ENCODE results near the gene PSMD10.

The PSMD10 gene

DNA sequence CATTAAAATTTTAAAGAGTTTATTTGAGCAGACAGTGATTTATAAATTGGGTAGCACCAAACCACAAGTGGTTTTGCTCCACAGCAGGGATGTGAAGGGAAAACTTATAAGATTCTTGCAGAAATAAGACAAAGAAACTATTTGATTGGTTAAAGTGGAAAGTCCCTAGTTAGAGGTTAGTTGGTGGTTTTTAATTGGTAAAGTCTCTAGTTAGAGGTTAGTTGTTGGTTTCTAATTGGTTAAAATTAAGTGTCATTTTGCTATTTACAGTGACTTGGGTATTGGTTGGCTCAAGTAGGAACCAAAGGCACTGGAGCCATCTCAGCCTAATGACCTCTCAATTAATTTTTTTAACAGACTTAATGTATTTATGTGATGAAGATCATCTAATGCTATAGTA is 23.2 kb upstream of the PSMD10 start:
- DNase-seq (ENCODE audit: low read depth), result no peak
- no peak overlapping the region for H3K4me3 ChIP-seq (ENCODE audit: low read depth, low read length)
- TF ChIP-seq, protein P1, sequence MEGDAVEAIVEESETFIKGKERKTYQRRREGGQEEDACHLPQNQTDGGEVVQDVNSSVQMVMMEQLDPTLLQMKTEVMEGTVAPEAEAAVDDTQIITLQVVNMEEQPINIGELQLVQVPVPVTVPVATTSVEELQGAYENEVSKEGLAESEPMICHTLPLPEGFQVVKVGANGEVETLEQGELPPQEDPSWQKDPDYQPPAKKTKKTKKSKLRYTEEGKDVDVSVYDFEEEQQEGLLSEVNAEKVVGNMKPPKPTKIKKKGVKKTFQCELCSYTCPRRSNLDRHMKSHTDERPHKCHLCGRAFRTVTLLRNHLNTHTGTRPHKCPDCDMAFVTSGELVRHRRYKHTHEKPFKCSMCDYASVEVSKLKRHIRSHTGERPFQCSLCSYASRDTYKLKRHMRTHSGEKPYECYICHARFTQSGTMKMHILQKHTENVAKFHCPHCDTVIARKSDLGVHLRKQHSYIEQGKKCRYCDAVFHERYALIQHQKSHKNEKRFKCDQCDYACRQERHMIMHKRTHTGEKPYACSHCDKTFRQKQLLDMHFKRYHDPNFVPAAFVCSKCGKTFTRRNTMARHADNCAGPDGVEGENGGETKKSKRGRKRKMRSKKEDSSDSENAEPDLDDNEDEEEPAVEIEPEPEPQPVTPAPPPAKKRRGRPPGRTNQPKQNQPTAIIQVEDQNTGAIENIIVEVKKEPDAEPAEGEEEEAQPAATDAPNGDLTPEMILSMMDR (IDR thresholded peaks at IDR 0.05; ENCODE audit: low read depth, low read length, missing control alignments), result no peak

DNA sequence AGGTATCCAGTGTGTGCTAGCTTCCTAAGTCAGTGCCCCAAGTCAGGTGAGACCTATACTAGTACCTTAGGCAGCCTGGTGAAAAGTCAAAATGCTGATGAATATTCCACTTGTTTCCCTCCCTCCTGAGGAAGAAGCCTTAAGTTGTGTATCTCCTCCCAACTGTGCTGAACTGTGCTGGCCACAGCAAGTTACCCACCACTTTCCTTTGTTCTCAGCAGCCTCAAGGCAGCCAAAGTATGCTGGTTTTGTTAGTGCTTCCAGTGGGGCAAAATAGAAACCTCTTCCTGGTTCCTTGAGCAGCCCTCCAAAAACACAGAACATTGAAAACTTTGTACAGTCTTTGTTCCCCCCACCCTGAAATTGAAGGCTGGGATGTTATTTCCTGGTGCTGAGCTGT is 14.1 kb upstream of the PSMD10 start:
- TF ChIP-seq, protein P1 (IDR thresholded peaks at IDR 0.05; ENCODE audit: low read depth, low read length, missing control alignments), result no peak
- DNase-seq (ENCODE audit: low read depth), result no peak
- H3K4me3 ChIP-seq (ENCODE audit: low read depth, low read length), result no peak overlapping the region

DNA sequence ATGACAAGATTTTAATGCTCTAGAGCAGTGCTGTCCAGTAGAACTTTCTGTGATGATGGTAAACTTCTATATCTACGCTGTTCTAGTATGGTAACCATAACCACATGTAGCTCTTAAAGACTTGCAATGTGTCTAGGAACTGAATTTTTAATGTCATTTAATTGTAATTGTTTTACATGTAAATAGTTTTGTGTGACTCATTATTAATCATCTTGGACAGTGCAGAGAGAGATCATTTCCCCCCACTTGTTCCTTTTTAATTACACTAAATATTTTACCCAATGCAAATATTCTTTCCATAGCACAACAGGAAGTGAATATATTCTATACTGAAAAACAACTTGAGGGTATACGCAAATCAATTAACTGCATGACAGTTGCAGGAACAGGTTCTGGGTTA is 6.0 kb upstream of the PSMD10 start:
- TF ChIP-seq, protein P1 (IDR thresholded peaks at IDR 0.05; ENCODE audit: low read depth, low read length, missing control alignments), result no peak
- no peak overlapping the region for H3K4me3 ChIP-seq (ENCODE audit: low read depth, low read length)
- no peak for DNase-seq (ENCODE audit: low read depth)

DNA sequence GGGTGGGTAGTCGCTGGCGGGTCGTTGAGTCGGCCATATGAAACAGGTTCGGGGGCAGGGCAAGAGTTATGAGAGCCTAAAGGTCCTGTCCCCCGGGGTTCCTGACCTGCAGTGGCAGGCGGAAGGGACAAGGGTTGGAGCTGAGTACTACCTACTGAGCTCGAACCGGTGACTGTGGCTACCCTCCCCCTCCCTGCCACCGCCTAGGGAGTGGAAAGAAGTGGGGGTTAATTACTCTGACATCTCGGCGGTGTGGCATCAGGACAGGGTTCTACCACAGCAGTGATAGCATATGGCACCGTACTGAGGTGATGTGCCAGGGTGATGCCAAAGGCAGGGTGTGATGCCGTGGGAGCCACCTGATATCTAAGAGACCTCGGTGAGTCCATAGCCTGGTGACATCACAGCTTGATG is 543 bp upstream of the PSMD10 start:
- TF ChIP-seq, protein P1 (IDR thresholded peaks at IDR 0.05; ENCODE audit: low read depth, low read length, missing control alignments), result no peak
- H3K4me3 ChIP-seq (ENCODE audit: low read depth, low read length), result peak overlapping the region; percentile 86
- no peak for DNase-seq (ENCODE audit: low read depth)

DNA sequence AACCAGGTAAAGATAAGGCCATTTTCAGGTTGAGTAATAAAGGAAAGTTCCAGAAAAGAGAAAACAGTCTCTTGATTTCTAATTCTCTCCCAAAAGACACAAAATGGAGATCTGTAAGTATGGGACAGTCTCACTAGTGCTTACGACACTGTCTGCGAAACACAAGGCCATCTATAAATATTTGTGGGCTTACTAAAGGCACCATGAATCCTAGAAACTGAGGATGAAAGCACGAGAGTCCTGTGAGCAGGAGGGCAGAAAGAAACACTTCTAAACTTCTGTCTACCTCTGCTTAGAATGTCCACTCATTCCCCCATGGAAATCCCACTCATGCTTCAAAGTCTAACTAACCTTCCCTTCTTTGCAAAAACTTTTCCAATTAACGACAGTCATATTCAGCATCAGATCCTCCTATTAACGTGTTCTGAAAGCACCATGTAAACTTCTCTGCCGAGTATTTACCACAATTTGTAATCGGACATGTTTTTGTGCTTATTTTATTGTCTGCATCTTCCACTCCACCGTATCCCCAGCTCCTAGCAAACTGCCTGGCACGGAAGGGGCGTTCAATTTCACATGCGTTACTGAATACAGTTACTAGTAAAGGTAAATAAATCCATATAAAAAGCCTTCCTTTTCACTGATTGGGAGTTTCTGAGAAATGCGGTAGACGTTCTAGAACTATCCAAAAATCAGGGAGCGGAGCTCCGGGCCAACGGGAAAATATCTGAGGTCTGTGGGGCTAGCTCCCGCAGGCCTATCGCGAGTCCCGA is 665 bp downstream of the PSMD10 start:
- TF ChIP-seq, protein P1 (IDR thresholded peaks at IDR 0.05; ENCODE audit: low read depth, low read length, missing control alignments), result no peak
- DNase-seq (ENCODE audit: low read depth), result no peak
- H3K4me3 ChIP-seq (ENCODE audit: low read depth, low read length), result peak overlapping the region; percentile 86

DNA sequence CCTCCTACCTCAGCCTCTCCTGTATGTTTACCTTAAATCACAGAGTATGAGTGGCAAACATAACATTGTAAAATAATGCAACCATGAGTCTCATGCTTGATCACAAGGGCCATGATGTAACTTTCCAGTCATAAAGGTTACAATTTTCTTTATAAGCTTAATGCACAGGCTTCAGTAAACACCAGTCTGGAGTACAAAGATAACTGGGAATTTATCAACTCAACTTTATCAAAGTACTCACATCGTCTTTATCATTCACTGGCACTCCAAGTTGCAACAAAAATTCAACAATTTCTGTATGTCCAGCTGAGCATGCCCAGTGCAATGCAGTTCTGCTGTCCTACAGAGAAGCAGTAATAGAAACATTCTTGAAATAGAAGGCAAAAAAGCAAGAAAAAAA is 2.8 kb downstream of the PSMD10 start:
- no peak overlapping the region for H3K4me3 ChIP-seq (ENCODE audit: low read depth, low read length)
- no peak for DNase-seq (ENCODE audit: low read depth)
- TF ChIP-seq, protein P1 (IDR thresholded peaks at IDR 0.05; ENCODE audit: low read depth, low read length, missing control alignments), result no peak

DNA sequence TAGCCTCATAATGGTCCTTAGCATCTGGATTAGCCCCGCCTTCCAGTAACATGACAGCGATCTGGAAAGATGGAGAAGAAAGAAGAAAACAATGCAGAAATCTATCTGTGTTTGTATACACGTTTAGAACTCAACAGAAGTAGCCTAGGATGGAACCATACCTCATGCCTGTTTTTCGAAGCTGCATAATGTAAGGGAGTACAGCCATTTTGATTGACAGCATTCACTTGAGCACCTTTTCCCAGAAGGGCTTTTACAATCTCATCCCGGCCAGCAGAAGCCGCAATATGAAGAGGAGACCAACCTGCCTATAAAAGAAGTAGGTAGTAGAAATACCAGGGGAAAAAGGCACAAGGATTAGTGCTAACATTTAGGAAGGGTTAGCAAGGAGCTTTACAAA is 3.5 kb downstream of the PSMD10 start:
- TF ChIP-seq, protein P1 (IDR thresholded peaks at IDR 0.05; ENCODE audit: low read depth, low read length, missing control alignments), result no peak
- DNase-seq (ENCODE audit: low read depth), result no peak
- H3K4me3 ChIP-seq (ENCODE audit: low read depth, low read length), result no peak overlapping the region
